Brain microvascular endothelial cell (primary cell): ENCODE data around the gene DPP7.
A peak's percentile ranks its signal among the peaks of the same experiment; 100 is the strongest.
"Not testable (repeated sequence)": the region's sequence is repeated elsewhere in the genome, so short reads cannot be mapped to it uniquely, and the experiment has no call there.

ENCODE experiments used
- DNase-seq: peaks from one replicate; pipeline ENCODE4 v3.0.0-alpha.2; 2020
- H3K27ac ChIP-seq: fragments of 250-450 bp; sonication (Bioruptor Pico); 2 replicates; pipeline ENCODE4 v1.5.1; 2020; ENCODE audit warnings: mild to moderate bottlenecking, moderate library complexity
- H3K27me3 ChIP-seq: fragments of 250-450 bp; sonication (Bioruptor Pico); replicated peaks from 2 replicates; pipeline ENCODE4 v1.5.1; 2020; ENCODE audit warnings: mild to moderate bottlenecking
- H3K36me3 ChIP-seq: fragments of 250-450 bp; sonication (Bioruptor Pico); replicated peaks from 2 replicates; pipeline ENCODE4 v1.5.1; 2020; ENCODE audit warnings: mild to moderate bottlenecking
- H3K4me3 ChIP-seq: 2 replicates; pipeline ENCODE4 v1.5.1; 2011; ENCODE audit warnings: low read depth, mild to moderate bottlenecking, control low read depth, low read length, moderate library complexity
- in situ Hi-C: cut with HindIII; loops from 2 replicates; pipeline ENCODE4 v1.10.0; 2017; ENCODE audit warnings: low sequenced_read_pairs, low pct_ligation_motif_present
- TF ChIP-seq, protein P1 (sequence below): IDR thresholded peaks from 2 replicates; pipeline ENCODE4 v1.5.1; 2011; ENCODE audit warnings: low read depth, mild to moderate bottlenecking, moderate library complexity, low read length, control low read depth, inconsistent platforms; ENCODE audit errors: missing control alignments

The DPP7 gene

GRCh38 chr9:137127301-137128157 lies 13.0 kb upstream of the DPP7 start:
- no peak for DNase-seq
- in situ Hi-C loops = no loop called here
- H3K36me3 ChIP-seq = no peaks in the 10 kb centered on the region
- peak overlapping the region; percentile 75 for H3K4me3 ChIP-seq
- TF ChIP-seq, protein P1, sequence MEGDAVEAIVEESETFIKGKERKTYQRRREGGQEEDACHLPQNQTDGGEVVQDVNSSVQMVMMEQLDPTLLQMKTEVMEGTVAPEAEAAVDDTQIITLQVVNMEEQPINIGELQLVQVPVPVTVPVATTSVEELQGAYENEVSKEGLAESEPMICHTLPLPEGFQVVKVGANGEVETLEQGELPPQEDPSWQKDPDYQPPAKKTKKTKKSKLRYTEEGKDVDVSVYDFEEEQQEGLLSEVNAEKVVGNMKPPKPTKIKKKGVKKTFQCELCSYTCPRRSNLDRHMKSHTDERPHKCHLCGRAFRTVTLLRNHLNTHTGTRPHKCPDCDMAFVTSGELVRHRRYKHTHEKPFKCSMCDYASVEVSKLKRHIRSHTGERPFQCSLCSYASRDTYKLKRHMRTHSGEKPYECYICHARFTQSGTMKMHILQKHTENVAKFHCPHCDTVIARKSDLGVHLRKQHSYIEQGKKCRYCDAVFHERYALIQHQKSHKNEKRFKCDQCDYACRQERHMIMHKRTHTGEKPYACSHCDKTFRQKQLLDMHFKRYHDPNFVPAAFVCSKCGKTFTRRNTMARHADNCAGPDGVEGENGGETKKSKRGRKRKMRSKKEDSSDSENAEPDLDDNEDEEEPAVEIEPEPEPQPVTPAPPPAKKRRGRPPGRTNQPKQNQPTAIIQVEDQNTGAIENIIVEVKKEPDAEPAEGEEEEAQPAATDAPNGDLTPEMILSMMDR = no peak
- no peak overlapping the region for H3K27ac ChIP-seq
- no peaks in the 10 kb centered on the region for H3K27me3 ChIP-seq

DNA sequence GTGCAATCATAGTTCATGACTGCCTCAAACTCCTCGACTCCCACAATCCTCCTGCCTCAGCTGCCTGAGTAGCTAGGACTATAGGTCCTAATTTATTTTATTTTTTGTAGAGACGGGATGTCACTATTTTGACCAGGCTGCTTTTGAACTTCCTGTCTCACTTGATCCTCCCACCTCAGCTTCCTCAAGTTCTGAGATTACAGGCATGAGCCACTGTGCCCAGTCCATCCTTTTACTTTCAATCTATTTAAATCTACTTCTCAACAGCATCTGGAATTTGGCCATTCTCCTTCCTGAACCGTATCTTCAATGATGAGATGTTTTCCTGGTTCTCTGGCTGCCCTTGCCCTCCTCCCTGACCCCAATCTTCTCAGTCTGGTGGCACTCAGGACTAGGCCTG lies 12.3 kb upstream of the DPP7 start:
- H3K27me3 ChIP-seq = no peaks in the 10 kb centered on the region
- no peak for DNase-seq
- in situ Hi-C loops = no loop called here
- no peak overlapping the region for H3K4me3 ChIP-seq
- no peak overlapping the region for H3K27ac ChIP-seq
- H3K36me3 ChIP-seq = no peaks in the 10 kb centered on the region
- TF ChIP-seq, protein P1 = no peak

- H3K4me3 ChIP-seq, H3K27me3 ChIP-seq, DNase-seq, in situ Hi-C loops, H3K36me3 ChIP-seq, H3K27ac ChIP-seq: not testable (repeated sequence)
Observed at GRCh38 chr9:137123952-137124462, 9.5 kb upstream of the DPP7 start.

GRCh38 chr9:137123468-137123837 lies 8.9 kb upstream of the DPP7 start:
- no peaks in the 10 kb centered on the region for H3K27me3 ChIP-seq
- no peak for DNase-seq
- no peak overlapping the region for H3K4me3 ChIP-seq
- no peaks in the 10 kb centered on the region for H3K36me3 ChIP-seq
- TF ChIP-seq, protein P1 = no peak
- H3K27ac ChIP-seq = no peak overlapping the region
- in situ Hi-C loops = no loop called here

GRCh38 chr9:137122796-137123467 lies 8.4 kb upstream of the DPP7 start:
- H3K4me3 ChIP-seq, DNase-seq, H3K27me3 ChIP-seq, H3K27ac ChIP-seq, in situ Hi-C loops, H3K36me3 ChIP-seq: not testable (repeated sequence)

- H3K4me3 ChIP-seq, in situ Hi-C loops, H3K27ac ChIP-seq, DNase-seq, H3K36me3 ChIP-seq, H3K27me3 ChIP-seq: not testable (repeated sequence)
Observed at GRCh38 chr9:137121927-137122795, 7.6 kb upstream of the DPP7 start.

DNA sequence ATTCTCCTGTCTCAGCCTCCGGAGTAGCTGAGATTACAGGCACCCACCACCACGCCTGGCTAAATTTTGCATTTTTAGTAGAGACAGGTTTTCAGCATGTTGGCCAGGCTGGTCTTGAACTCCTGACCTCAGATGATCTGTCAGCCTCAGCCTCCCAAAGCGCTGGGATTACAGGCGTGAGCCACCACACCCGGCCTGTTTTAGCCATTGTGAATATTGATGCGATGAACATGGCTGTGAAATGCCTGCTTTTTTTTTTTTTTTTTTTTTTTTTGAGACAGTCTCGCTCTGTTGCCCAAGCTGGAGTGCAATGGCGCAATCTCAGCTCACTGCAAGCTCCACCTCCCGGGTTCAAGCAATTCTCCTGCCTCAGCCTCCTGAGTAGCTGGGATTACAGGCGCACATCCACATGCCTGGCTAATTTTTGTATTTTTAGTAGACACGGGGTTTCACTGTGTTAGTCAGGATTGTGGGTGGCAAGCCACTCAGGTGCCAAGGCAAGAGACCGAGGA lies 3.6 kb upstream of the DPP7 start:
- DNase-seq, H3K27me3 ChIP-seq, in situ Hi-C loops, H3K4me3 ChIP-seq, H3K36me3 ChIP-seq, H3K27ac ChIP-seq: not testable (repeated sequence)
